GM21360 (cell line): Measurements from ENCODE around the gene PECR.

Experiments
- ATAC-seq: cut with Tn5 transposase; IDR thresholded peaks from one replicate; pipeline ENCODE4 v1.9.1; 2021; ENCODE audit warnings: mild to moderate bottlenecking, moderate library complexity; ENCODE audit not compliant: unreplicated experiment

Gene PECR

GRCh38 chr2:216072473-216072872, 9.1 kb downstream of the PECR start:
- ATAC-seq: no peak

- ATAC-seq: no peak
Observed at GRCh38 chr2:216071111-216071851, 10.3 kb downstream of the PECR start.

DNA sequence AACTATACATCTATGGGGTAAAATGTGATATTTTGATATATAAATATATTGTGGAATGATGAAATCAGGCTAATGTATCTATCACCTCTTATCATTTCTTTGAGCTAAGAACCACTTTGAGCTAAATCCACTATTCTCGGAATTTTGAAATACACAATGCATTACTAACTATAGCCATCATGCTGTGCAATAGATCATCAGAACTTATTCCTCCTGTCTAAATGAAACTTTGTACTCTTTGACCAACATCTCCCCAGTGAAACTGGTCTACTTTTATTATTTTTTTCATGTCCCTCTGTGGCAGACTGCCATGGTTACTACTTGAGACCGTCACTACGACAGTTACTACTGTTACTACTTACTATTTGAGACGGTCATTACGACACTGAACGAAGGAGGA, 11.4 kb downstream of the PECR start:
- no peak for ATAC-seq

- no peak for ATAC-seq
Observed at GRCh38 chr2:216069028-216069427, 12.6 kb downstream of the PECR start.

DNA sequence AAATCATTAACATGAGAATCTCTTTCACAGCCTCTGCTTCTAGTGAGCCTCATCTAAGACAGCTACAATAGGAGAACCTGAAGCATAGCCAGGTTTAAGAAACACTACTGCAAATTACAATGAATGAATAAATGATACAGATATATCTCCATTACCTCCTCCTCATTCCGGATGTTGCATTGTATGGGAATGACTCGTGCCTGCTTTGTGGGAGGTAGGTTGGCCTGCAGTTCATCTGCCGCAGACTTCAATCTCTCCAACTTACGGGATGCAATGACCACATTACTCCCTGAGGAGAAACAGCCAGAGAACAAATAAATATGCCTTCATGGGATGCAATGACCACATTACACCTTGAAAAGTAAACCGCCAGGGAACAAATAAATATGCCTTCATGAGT, 15.4 kb downstream of the PECR start:
- ATAC-seq: no peak

- ATAC-seq: no peak
Observed at GRCh38 chr2:216064665-216065064, 16.9 kb downstream of the PECR start.

DNA sequence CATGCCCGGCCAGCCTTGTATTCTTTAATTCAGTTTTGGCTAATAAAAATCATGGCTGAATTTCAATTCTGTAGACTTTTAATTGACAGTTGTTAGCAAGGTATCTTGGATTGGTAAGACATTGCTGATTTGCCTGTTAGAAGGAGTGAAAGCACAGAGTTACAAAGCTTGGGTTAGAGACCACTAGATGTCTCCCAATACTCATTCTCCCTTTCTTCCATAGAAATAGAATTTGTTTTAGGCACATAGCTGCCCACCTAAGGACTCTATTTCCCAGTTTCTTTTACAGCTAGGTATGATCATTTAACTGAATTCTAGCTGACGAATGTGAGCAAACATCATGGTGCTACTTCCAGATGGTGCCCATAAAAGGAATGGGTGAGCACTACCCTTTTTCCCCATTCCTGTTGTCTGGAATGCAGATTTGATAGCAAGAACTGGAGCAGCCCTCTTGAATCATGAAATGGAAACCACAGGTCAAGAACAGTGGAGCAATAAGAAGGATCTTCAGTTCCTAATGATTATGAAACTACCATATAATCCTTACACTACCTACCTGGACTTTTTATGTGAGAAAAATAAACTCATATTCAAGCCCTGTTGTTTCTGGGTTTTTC, 17.5 kb downstream of the PECR start:
- no peak for ATAC-seq

DNA sequence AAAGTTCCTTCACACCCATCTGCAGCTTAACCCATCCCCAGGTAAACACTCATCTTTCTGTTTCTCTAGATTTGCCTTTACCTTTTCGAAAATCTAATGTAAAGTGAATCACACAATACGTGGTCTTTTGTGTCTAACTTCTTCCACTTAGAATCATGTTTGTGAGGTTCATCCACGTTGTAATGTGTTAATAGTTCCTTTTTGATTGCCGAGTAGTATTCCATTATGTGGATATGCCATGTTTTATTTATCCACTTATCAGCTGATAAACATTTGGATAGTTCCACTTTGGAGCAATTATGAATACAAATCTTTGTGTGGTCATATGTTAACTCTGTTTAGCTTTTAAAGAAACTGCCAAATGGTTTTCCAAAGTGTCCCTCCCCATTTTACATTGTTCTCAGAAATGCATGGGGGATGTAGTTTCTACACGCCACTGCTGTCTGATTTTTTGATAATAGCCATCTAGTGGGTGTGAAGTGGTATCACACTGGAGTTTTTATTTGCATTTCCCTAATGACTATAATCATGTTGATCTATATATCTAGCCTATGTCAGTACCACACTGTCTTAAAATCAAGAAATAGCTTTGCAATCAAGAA, 22.3 kb downstream of the PECR start:
- ATAC-seq: no peak

DNA sequence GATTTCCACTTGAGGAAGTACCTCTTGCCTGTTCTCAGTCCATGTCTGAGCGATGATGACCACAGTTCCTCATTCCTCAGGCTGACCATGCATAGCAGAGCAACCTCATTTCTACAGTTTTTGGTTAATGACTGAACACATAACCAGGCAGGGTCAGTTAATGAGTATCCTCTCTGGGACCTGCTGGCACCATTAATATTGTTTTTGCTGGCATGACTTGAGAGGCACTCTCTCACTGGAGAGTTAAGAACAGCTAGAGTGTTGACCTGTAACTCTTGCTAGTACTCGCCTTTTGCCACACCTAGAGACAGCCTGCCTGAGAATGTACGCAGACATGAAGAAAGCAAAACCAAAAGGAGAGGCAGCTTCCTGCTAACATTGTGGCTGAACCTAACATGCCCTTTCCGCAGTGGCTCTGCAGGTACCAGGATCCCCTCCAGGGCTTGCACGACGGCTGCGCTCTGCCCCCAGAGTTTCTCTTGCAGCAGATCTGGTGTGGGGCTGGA, 23.9 kb downstream of the PECR start:
- ATAC-seq: peak; percentile 69

- peak; percentile 47 for ATAC-seq
Observed at GRCh38 chr2:216056739-216057138, 24.9 kb downstream of the PECR start.

- ATAC-seq: no peak
Observed at GRCh38 chr2:216055680-216056079, 25.9 kb downstream of the PECR start.

DNA sequence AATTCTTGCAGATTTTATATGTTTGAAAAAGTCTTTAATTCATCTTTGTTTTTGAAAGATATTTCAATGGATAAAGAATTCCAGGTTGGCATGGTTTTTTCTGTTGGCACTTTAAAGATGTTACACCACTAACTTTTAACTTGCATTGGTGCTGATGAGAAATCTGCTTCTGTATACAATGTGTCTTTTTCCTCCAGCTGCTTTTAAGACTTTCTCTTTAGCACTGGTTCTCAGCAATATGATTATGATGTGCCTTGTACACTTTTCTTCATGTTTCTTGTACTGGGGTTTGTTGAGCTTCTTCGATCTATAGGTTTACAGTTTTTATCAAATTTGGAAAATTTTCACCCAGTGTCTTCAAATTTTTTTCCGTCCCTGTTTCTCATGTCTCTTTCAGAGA, 29.2 kb downstream of the PECR start:
- no peak for ATAC-seq

DNA sequence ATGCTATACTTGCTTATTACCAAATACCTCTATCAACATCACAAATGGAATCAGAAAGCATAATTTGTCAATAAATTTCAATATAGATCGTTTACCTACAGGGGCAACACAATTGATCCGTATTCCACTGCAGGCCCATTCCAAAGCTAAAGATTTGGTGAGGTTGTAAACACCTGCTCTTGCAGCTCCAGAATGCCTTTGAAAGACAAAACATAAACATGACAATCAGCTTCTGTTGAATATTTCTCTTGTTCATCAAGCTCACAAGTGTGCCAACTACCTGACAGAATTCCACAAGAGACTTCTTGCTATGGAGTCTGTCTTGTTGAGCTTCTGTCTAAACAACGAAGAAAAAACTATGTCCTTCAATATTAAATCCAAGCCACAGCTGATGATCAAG, 30.3 kb downstream of the PECR start:
- no peak for ATAC-seq

- no peak for ATAC-seq
Observed at GRCh38 chr2:216049452-216049851, 32.2 kb downstream of the PECR start.

DNA sequence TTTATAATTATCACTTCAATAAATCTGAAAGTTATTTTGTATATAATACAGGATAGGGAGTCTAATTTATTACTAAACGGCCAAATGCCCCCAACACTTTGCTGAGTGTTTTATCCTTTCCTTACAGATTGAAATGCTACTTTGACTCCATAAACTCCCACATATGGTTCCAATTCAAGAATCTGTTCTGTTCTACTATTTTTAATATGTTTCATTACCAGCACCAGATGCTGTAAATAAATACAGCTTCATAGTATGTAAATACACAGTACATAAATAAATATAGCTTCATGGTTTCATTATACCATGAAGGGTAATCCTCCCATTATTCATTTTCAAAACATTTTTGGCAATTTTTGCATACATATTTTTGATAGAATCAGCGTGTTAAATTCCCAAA, 34.2 kb downstream of the PECR start:
- ATAC-seq: no peak

GRCh38 chr2:216044883-216045486, 36.6 kb downstream of the PECR start:
- ATAC-seq: peak; percentile 98

GRCh38 chr2:216043949-216044348, 37.7 kb downstream of the PECR start:
- ATAC-seq: no peak

- ATAC-seq: no peak
Observed at GRCh38 chr2:216041438-216041837, 40.2 kb downstream of the PECR start.

DNA sequence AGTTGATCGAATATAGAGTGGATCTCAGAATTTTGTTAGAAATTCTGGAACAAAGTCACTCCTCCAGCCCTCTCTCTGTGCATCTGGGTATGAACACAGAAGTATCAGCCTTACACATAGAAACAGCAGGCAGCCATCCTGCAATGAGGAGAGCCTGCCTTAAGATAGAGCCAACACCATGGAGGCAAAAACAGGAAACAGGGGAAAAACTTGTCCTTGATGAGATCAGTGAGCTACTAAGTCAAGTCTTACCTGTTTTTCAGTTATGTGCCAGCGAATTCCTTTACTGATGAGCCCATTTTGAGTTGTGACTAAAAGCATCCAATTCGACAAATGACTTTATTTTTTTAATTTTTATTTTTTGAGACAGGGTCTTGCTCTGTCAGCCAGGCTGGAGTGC, 41.7 kb downstream of the PECR start:
- ATAC-seq: no peak

DNA sequence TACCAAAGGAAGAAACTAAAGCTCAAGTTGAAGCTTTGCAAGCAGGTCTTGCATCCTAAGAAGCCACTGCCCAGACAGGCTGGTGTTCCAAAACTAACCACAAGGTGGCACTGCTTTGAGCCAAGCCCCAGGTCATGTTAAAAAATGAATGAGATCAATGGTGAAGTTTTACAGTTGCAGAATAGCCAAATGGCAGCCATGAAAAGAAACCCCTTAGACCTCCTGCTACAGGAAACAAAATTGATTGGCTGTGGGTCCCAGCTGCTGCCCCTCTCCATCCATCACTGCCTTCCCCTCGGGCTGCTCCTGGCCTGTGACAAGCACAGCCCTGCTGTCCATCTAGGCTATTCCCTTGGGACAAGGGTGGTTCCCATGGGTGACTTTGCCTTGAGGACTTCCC, 47.5 kb downstream of the PECR start:
- ATAC-seq: peak; percentile 37

- ATAC-seq: no peak
Observed at GRCh38 chr2:216033403-216033802, 48.2 kb downstream of the PECR start.
